GM19467 (cell line): ENCODE data around the gene RAB7A.

Source experiments
- ATAC-seq: cut with Tn5 transposase; IDR thresholded peaks from one replicate; pipeline ENCODE4 v1.9.1; 2021; ENCODE audit warnings: mild to moderate bottlenecking, moderate library complexity; ENCODE audit not compliant: unreplicated experiment

Gene RAB7A

DNA sequence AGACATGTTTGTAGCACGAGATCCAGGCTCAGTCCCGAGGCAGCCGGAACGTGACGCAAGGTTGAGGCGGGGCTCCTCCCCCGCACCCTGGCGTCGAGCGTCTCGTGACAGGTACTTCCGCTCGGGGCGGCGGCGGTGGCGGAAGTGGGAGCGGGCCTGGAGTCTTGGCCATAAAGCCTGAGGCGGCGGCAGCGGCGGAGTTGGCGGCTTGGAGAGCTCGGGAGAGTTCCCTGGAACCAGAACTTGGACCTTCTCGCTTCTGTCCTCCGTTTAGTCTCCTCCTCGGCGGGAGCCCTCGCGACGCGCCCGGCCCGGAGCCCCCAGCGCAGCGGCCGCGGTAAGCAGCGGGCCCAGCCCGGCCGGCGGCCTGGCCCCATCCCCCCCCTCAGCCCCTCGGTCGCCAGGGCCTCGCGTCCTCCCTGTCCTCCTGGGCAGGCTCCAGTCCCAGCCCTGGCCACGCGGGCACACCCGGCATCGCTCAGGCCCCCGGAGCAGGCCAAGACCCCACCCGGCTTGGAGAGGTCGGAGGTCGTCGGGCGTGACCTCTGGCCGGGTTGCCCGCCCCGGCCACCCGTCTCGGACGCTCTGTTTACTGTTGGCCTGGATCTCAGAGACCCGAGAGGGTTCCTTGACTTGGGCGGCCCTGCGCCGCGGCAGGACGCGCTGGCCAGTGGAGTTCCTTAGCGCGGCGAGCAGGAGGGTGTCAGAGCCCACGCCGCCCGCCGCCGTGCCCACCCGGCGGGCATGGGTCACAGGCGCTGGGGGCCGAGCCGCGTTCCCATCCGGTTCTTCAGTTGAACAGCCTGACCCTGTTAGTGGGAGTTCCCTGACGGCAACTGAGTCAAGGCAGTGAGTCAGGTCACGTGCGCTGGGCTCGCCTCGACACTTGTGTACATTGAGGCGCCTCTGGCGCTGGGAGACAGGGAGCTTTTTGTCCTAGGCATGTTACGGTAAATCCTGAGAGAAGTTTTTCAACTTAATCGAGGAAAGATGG is at the start of gene RAB7A:
TSS of gene RAB7A (plus strand) at position 161 of the 994 bp plus-strand sequence. CDS start 69,185 bp downstream, outside the sequence.
- ATAC-seq = peak; percentile 89

- ATAC-seq = no peak
Measured at GRCh38 chr3:128679338-128679737, 46.6 kb upstream of the RAB7A start.

DNA sequence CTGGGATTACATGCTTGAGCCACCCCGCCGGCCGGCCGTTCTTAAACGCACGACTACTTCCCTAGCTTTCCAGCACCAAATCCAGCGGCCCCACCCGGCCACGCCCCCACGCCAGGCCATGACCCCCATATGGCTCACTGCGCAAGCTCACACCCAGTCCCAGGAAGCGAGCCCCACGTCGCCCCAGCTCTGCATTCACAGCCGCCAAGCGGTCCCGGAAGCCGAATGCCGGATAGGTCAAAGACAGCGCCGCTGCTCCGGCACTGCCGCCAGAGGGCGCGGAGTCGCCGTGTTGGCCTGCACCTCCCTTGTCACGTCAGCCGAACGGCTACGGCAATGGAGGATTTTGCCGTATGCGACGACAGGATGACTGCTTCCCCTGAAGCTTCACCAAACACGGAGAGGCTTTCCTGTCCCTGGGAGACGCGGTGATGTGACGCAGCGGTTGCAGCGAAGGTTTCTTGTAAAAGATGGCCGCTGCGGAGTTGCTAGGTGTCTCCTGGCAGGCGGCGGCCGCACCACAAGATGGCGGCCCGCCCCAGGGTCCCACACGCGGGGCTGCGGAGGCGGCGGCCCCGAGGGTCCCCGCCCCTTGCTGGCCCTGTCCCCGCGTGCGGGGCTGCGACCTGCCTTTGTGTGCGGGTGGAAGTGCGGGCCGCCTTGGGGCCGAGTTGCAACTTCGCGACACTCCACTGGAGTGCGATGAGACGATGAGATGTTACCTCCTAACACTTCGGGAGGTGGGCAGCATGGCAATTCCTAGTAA is 45.2 kb upstream of the RAB7A start:
- ATAC-seq = peak; percentile 91

DNA sequence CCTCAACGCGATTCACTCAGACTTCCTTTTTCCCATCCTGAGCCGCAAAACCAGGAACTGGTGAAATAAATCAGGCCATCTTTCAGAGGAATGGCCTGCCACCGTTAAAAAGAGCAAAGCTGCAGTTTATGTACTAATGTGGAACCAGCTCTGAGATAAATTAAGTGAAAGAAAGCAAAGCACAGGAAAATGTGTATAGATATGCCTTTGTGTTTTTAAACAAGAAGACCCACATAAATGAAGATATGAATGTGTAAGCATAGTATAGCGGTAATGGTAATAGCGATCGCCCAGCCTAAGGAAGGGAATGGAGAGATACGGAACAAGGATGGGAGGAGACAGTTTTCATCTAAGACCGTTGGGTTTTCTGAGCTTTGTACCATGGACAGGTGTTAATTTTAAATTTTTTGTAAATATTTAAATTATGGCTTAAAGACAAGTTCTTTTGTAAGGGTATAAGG is 44.6 kb upstream of the RAB7A start:
- no peak for ATAC-seq

- no peak for ATAC-seq
Measured at GRCh38 chr3:128683957-128684356, 42.0 kb upstream of the RAB7A start.

DNA sequence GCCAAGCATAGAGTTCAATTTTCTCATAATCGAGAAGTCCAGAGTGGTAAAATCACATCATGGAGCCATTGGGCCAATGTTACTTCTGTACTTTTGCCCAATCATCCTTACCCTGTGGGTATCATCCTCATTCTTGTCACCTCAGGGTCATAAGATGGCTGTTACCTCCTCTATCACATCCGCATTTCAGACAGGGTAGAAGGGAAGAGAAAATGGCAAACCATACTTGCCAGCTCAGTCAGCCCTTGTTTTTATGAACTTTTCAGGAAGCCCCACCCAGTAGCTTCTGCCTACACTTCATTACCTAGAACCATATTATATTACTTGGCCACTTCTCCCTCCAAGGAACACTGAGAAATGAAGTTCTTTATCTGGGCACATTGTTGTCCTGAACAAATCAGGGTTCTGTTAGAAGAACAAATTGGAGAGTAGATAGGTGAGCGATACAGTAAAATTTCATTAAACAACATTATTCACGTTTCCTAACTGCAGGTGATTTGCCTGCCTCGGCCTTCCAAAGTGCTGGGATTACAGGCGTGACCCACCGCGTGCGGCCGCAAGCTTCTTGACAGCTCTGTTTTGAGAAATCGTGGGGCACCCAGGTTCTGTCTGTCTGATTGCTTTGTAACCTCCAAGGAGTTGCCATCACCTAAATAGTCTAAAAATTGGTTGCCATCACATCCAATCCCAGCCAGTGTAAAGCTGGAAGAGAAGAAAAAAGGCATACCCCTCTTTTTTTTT is 40.8 kb upstream of the RAB7A start:
- no peak for ATAC-seq

- ATAC-seq = no peak
Measured at GRCh38 chr3:128686465-128686864, 39.5 kb upstream of the RAB7A start.

- ATAC-seq = no peak
Measured at GRCh38 chr3:128689060-128689459, 36.9 kb upstream of the RAB7A start.

DNA sequence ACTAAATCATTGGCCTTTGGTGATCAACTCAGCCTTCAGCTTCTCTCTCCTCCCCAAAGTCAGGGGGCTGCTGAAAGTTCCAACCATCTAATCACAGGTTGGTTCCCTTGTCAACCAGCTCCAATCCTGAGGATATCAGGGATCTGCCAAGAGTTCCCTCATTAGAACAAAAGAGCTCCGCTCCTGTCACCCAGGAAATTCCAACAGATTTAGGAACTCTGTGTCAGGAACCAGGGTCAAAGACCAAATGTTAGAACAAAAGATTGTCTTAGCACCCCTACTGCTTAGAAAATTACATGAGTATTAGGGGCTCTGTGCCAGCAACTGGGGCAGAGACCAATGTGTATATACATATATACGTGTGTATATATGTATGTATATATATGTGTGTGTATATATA is 32.3 kb upstream of the RAB7A start:
- no peak for ATAC-seq

DNA sequence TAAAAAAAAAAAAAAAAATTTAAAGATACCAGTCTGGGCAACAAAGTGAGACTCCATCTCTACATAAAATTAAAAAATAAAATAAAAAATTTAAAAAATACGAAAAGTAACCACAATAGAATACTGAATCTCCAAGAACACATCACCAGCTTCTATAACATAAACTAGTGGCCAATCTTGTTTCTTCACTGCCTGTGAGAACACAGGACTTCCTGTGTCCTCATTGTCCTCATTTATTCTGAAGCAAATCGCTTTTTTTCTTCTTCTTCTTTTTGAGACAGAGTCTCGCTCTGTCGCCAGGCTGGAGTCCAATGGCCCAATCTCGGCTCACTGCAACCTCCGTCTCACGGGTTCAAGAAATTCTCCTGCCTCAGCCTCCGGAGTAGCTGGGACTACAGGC is 28.6 kb upstream of the RAB7A start:
- no peak for ATAC-seq

GRCh38 chr3:128698211-128699047 is 27.6 kb upstream of the RAB7A start:
- no peak for ATAC-seq

- ATAC-seq = no peak
Measured at GRCh38 chr3:128701342-128702212, 24.4 kb upstream of the RAB7A start.

DNA sequence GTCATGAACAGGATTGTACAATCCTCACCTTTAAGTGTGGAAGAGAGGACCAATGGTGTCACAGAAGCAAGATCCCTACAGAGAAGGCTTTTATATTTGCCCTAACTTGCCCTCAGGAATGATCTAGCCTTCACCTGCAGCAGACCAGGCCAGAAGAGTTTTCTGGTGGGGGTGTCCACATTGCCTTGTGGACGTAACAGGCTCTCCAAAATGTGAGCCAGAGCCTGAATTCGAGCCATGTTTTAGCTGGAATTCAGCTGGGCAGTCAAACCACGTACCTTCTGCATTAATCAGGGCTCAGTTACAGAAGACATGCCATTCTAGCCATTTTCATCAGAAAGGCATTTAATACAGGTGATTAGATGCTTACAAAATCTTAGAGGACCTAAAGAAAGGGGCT is 23.6 kb upstream of the RAB7A start:
- no peak for ATAC-seq

- ATAC-seq = no peak
Measured at GRCh38 chr3:128703561-128703960, 22.4 kb upstream of the RAB7A start.

DNA sequence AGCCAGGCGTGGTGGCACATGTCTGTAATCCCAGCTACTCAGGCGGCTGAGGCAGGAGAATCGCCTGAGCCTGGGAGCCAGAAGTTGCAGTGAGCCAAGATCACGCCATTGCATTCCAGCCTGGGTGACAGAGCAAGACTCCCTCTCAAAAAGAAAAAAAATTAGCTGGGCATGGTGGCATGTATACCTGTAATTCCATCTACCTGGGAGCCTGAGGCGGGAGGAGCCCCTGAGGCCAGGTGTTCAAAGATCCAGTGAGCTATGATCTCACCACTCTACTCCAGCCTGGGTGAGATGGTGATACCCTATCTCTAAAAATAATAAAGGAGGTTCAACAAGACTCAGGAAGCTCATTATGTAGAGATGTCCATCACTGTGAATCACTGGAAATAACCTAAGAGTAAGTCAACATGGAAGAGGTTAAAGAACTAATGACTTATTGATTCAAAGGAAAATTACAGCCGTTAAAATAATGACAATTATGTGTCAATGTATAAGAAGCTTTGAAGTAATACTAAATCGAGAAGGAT is 19.8 kb upstream of the RAB7A start:
- ATAC-seq = no peak

GRCh38 chr3:128707928-128708494 is 18.0 kb upstream of the RAB7A start:
- ATAC-seq = no peak

- no peak for ATAC-seq
Measured at GRCh38 chr3:128709038-128709437, 16.9 kb upstream of the RAB7A start.

GRCh38 chr3:128709506-128710210 is 16.3 kb upstream of the RAB7A start:
- no peak for ATAC-seq
